HEK293 (cell line): ENCODE data around the gene ATG4B.

Source experiments
- CTCF ChIA-PET: fragments of 350-600 bp; formaldehyde crosslinking; extraction: SDS; loops from one replicate; lab custom pipeline; 2021; ENCODE audit warnings: antibody characterized with exemption; lab: Yijun Ruan, JAX
- POLR2A ChIA-PET: fragments of 300-600 bp; formaldehyde crosslinking; extraction: SDS; loops from one replicate; lab custom pipeline; 2020; ENCODE audit warnings: antibody characterized with exemption, inconsistent platforms; lab: Yijun Ruan, JAX
- H3K27ac ChIP-seq: fragments of 200-500 bp; sonication (Bioruptor generic); 2 replicates; pipeline ENCODE4 v1.5.1; 2014; ENCODE audit warnings: low read depth, low read length, control low read depth, inconsistent platforms; ENCODE audit errors: extremely low read depth
- H3K36me3 ChIP-seq, 2 experiments: fragments of 200-500 bp in 1 of 2; sonication (Bioruptor generic) in 1 of 2; 1 replicate in 1 of 2; 2 replicates in 1 of 2; pipeline ENCODE4 v1.5.1; 2014 to 2017; ENCODE audit warnings: inconsistent platforms in 2 of 2, low read length in 2 of 2; ENCODE audit not compliant: control insufficient read depth in 2 of 2, insufficient read depth in 1 of 2
- H3K4me1 ChIP-seq: fragments of 200-500 bp; sonication (Bioruptor generic); 2 replicates; pipeline ENCODE4 v1.5.1; 2014; ENCODE audit warnings: mild to moderate bottlenecking, low read length, inconsistent platforms; ENCODE audit not compliant: control insufficient read depth, insufficient read depth
- H3K4me3 ChIP-seq: 2 replicates; pipeline ENCODE4 v1.5.1; 2011; ENCODE audit warnings: low read depth, mild to moderate bottlenecking, control low read depth, low read length, moderate library complexity
- H3K9me3 ChIP-seq: fragments of 200-500 bp; sonication (Bioruptor generic); 2 replicates; pipeline ENCODE4 v1.5.1; 2014; ENCODE audit warnings: low read depth, low read length, inconsistent platforms; ENCODE audit not compliant: control insufficient read depth, insufficient read depth
- EGR2 ChIP-seq: fragments of 450-650 bp; formaldehyde crosslinking; IDR thresholded peaks from 2 replicates; pipeline ENCODE4 v1.5.1; 2016; ENCODE audit warnings: low read depth, missing biosample characterization, missing genetic modification characterization
- GFI1B ChIP-seq: fragments of 450-650 bp; formaldehyde crosslinking; IDR thresholded peaks from 2 replicates; pipeline ENCODE4 v1.5.1; 2016; ENCODE audit warnings: missing biosample characterization, missing genetic modification characterization
- KLF1 ChIP-seq: fragments of 450-650 bp; formaldehyde crosslinking; IDR thresholded peaks from 2 replicates; pipeline ENCODE4 v1.5.1; 2016; ENCODE audit warnings: missing biosample characterization, missing genetic modification characterization
- KLF16 ChIP-seq: fragments of 450-650 bp; formaldehyde crosslinking; IDR thresholded peaks from 2 replicates; pipeline ENCODE4 v1.5.1; 2017; ENCODE audit warnings: missing biosample characterization, missing genetic modification characterization
- ZBTB11 ChIP-seq: fragments of 450-650 bp; formaldehyde crosslinking; conservative IDR thresholded peaks from 2 replicates; pipeline ENCODE4 v1.5.1; 2016; ENCODE audit warnings: low read depth, missing biosample characterization, missing genetic modification characterization
- ZBTB6 ChIP-seq: fragments of 450-650 bp; formaldehyde crosslinking; IDR thresholded peaks from 2 replicates; pipeline ENCODE4 v1.5.1; 2017; ENCODE audit warnings: missing biosample characterization, missing genetic modification characterization
- ZFHX2 ChIP-seq: fragments of 450-650 bp; formaldehyde crosslinking; conservative IDR thresholded peaks from 2 replicates; pipeline ENCODE4 v1.5.1; 2016; ENCODE audit warnings: missing biosample characterization, missing genetic modification characterization
- ZNF155 ChIP-seq: fragments of 450-650 bp; formaldehyde crosslinking; IDR thresholded peaks from 2 replicates; pipeline ENCODE4 v1.5.1; 2016; ENCODE audit warnings: missing biosample characterization, missing genetic modification characterization
- ZNF274 ChIP-seq, 2 experiments: fragments of 200-500 bp in 1 of 2; fragments of 450-650 bp in 1 of 2; sonication (Bioruptor generic) in 1 of 2; formaldehyde crosslinking in 1 of 2; IDR thresholded peaks; 2 replicates each; pipeline versions ENCODE4 v1.5.1 to v1.6.1; 2014 to 2016; ENCODE audit warnings: borderline replicate concordance in 1 of 2, inconsistent platforms in 1 of 2, low read length in 1 of 2, missing biosample characterization in 1 of 2, missing genetic modification characterization in 1 of 2
- ZNF398 ChIP-seq: fragments of 450-650 bp; formaldehyde crosslinking; IDR thresholded peaks from 2 replicates; pipeline ENCODE4 v1.5.1; 2017; ENCODE audit warnings: missing biosample characterization, missing genetic modification characterization
- ZNF423 ChIP-seq: fragments of 450-650 bp; formaldehyde crosslinking; IDR thresholded peaks from 2 replicates; pipeline ENCODE4 v1.5.1; 2016; ENCODE audit warnings: missing biosample characterization, missing genetic modification characterization
- ZNF510 ChIP-seq: fragments of 450-650 bp; formaldehyde crosslinking; IDR thresholded peaks from 2 replicates; pipeline ENCODE4 v1.5.1; 2018; ENCODE audit warnings: mild to moderate bottlenecking, missing genetic modification characterization, missing biosample characterization; ENCODE audit not compliant: insufficient replicate concordance
- ZNF610 ChIP-seq: fragments of 450-650 bp; formaldehyde crosslinking; IDR thresholded peaks from 2 replicates; pipeline ENCODE4 v1.5.1; 2016; ENCODE audit warnings: missing biosample characterization, missing genetic modification characterization, borderline replicate concordance
- ZNF626 ChIP-seq: fragments of 450-650 bp; sonication (Bioruptor Pico); formaldehyde crosslinking; IDR thresholded peaks from 2 replicates; pipeline ENCODE4 v1.5.1; 2018; ENCODE audit warnings: missing biosample characterization, missing genetic modification characterization, inconsistent platforms
- ZNF670 ChIP-seq: fragments of 450-650 bp; formaldehyde crosslinking; IDR thresholded peaks from 2 replicates; pipeline ENCODE4 v1.5.1; 2016; ENCODE audit warnings: missing biosample characterization, missing genetic modification characterization, low read depth
- ZNF704 ChIP-seq: fragments of 450-650 bp; formaldehyde crosslinking; IDR thresholded peaks from 2 replicates; pipeline ENCODE4 v1.5.1; 2016; ENCODE audit warnings: missing biosample characterization, missing genetic modification characterization
- ZNF76 ChIP-seq: fragments of 450-650 bp; formaldehyde crosslinking; IDR thresholded peaks from 2 replicates; pipeline ENCODE4; 2016; ENCODE audit warnings: low read depth, missing biosample characterization, missing genetic modification characterization, borderline replicate concordance
- ZSCAN23 ChIP-seq: fragments of 450-650 bp; formaldehyde crosslinking; IDR thresholded peaks from 2 replicates; pipeline ENCODE4 v1.5.1; 2016; ENCODE audit warnings: missing biosample characterization, missing genetic modification characterization
- ZSCAN4 ChIP-seq: fragments of 450-650 bp; formaldehyde crosslinking; IDR thresholded peaks from 2 replicates; pipeline ENCODE4 v1.5.1; 2017; ENCODE audit warnings: missing biosample characterization, missing genetic modification characterization

The ATG4B gene

GRCh38 chr2:241668354-241668753 is 30.9 kb downstream of the ATG4B start:
- Histone ChIP-seq H3K9me3 (no peaks in the 10 kb centered on the region), H3K27ac (no peak overlapping the region), H3K4me3 (no peak overlapping the region), H3K36me3 (peaks cover 0 to 66% of the 10 kb centered on the region in 2 experiments; a peak in 2 of 3 replicates), H3K4me1 (no peaks in the 10 kb centered on the region; the same call in 1 of the 2 replicates)
- ChIA-PET POLR2A (no interaction called here), CTCF (interaction anchor here (0.6 to 0.7 kb wide), 4 partner anchors 8 to 828 kb away, joined by 3 to 4 read pairs (median 3); no protein-coding TSS in a partner anchor)
- TF ChIP-seq ZNF626 (no peak), ZNF274 (IDR thresholded peaks at IDR 0.05; ENCODE audit: low read length) (no peak), ZNF274 (tag by site-specific recombination; IDR thresholded peaks at IDR 0.05; ENCODE audit: borderline replicate concordance) (no peak), ZSCAN4 (no peak), ZNF398 (tag by site-specific recombination) (no peak), ZBTB11 (tag by site-specific recombination) (no peak), ZNF76 (tag by site-specific recombination) (no peak), ZNF423 (tag by site-specific recombination) (no peak)

GRCh38 chr2:241668839-241669238 is 31.3 kb downstream of the ATG4B start:
- Histone ChIP-seq H3K27ac (no peak overlapping the region), H3K4me1 (no peaks in the 10 kb centered on the region; the same call in 1 of the 2 replicates)
- CTCF ChIA-PET, result interaction anchor here (0.6 to 1.7 kb wide), 4 partner anchors 8 to 829 kb away, joined by 3 to 4 read pairs (median 4); no protein-coding TSS in a partner anchor
- TF ChIP-seq KLF16 (tag by site-specific recombination) (no peak), ZFHX2 (peak; percentile 86), KLF1 (tag by site-specific recombination) (peak; percentile 59), EGR2 (tag by site-specific recombination) (peak; percentile 86), ZNF704 (tag by site-specific recombination) (no peak), ZNF155 (tag by site-specific recombination) (no peak), ZNF610 (no peak), ZBTB6 (tag by site-specific recombination) (no peak), GFI1B (no peak), ZSCAN23 (tag by site-specific recombination) (no peak), ZNF670 (no peak), ZNF510 (tag by site-specific recombination) (no peak)
- TF ChIP-seq, all 188 proteins: peak for 3
- no peak overlapping the region for H3K4me3 ChIP-seq
- POLR2A ChIA-PET, result no interaction called here
- H3K9me3 ChIP-seq, result no peaks in the 10 kb centered on the region
- H3K36me3 ChIP-seq, result peaks cover 0 to 66% of the 10 kb centered on the region in 2 experiments; a peak in 1 of 3 replicates
